Body of pancreas (tissue), 4 donors: Measurements from ENCODE around the gene CCER1. TPM values are rescaled to one million over a fixed set of nuclear protein-coding genes. Genes with fewer than 3 reads are reported as not detected.

Source experiments
- ATAC-seq: fragments of 150-250 bp; one replicate; pipeline ENCODE4 v1.9.1; 2016
- DNase-seq, 4 donors: peaks; one replicate each; pipeline ENCODE4 v3.0.0-alpha.2; 2019
- H3K27ac ChIP-seq, 4 donors: fragments of 200-600 bp; sonication (generic); 1 replicate in 3 of 4; 2 replicates in 1 of 4; pipeline versions ENCODE4 v1.5.1 to v1.6.1; 2016 to 2019; ENCODE audit warnings: mild to moderate bottlenecking in 1 of 4, mixed read lengths in 1 of 4, moderate library complexity in 1 of 4
- H3K27me3 ChIP-seq, 2 donors: fragments of 200-600 bp; sonication (generic); one replicate each; pipeline ENCODE4 v1.6.0; 2016; ENCODE audit warnings: mild to moderate bottlenecking in 1 of 2
- H3K36me3 ChIP-seq, 2 donors: fragments of 200-600 bp; sonication (generic); replicated peaks in 1 of 2; 2 replicates each; pipeline ENCODE4 v1.5.1; 2016; ENCODE audit warnings: low read depth in 2 of 2; ENCODE audit not compliant: insufficient read depth in 1 of 2
- H3K4me1 ChIP-seq: fragments of 200-600 bp; sonication (generic); one replicate; pipeline ENCODE4 v1.6.0; 2016
- H3K4me3 ChIP-seq, 2 donors: fragments of 200-600 bp; sonication (generic); 1 replicate in 1 of 2; 2 replicates in 1 of 2; pipeline ENCODE4 v1.5.1; 2016 to 2019
- H3K9me3 ChIP-seq, 3 donors: fragments of 200-600 bp; sonication (generic); 1 replicate in 2 of 3; 2 replicates in 1 of 3; pipeline ENCODE4 v1.5.1; 2016
- CTCF ChIP-seq, 7 experiments: fragments of 450-650 bp in 4 of 7; fragments of 200-600 bp in 3 of 7; sonication (generic) in 3 of 7; IDR thresholded peaks; one replicate each; pipeline ENCODE4 v1.5.1; 2016 to 2019; ENCODE audit warnings: antibody characterized with exemption in 7 of 7
- POLR2A ChIP-seq, 3 donors: fragments of 450-650 bp; IDR thresholded peaks; one replicate each; pipeline ENCODE4 v1.6.1; 2016; ENCODE audit warnings: antibody characterized with exemption in 3 of 3, mild to moderate bottlenecking in 2 of 3
- whole genome bisulfite sequencing, 2 donors: methylation state at CpG; one replicate each; pipeline ENCODE4 v1.1.5; 2017; 5-methylcytosine and 5-hydroxymethylcytosine counted together
- intact Hi-C: fragments of 100-400 bp; cut with DNase I; formaldehyde crosslinking; loops from one replicate; pipeline ENCODE4 v1.15.1; 2023
- total RNA-seq, 2 donors: library from RNA; depleted of rRNA; stranded (reverse); fragments of >200 nt; gene quantifications; one replicate each; pipeline ENCODE4 v1.1.0, GENCODE V29; 2016

CCER1 gene
- total RNA-seq, 2 donors from 2014 or later = not detected

DNA sequence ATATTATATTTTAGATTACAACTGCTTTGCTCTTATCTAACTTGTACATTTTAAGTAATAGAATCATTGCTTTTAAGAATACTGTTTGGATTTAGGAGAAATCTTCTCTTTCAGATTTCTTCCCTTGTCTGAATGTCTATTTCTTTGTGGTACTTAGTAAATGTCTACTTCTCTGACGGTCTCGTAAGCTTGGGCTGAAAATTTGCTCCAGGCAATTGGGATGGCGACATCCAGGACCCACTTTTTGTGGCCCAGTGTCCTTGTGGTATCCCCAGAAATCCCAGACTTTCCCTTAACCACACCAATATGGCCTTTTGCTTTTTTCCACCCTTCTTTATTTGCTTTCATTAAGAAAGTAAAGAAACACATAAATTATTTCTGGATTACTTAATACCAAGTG lies 24.0 kb upstream of the CCER1 start:
- ATAC-seq = no peak
- intact Hi-C loops = loop anchor here (10.0 kb wide), 1 partner anchor 376 kb away; no protein-coding TSS in a partner anchor
- no peak for TF ChIP-seq CTCF (IDR thresholded peaks at IDR 0.05)
- TF ChIP-seq POLR2A (IDR thresholded peaks at IDR 0.05) = no peak
- H3K9me3 ChIP-seq = no peaks in the 10 kb centered on the region
- no peak overlapping the region for H3K4me3 ChIP-seq
- 58 to 78% methylated on average over 3 of the region's 3 CpGs for WGBS, 2 donors
- no peaks in the 10 kb centered on the region for H3K4me1 ChIP-seq
- DNase-seq = no peak
- H3K27ac ChIP-seq = no peak overlapping the region
- no peaks in the 10 kb centered on the region for H3K36me3 ChIP-seq
- no peaks in the 10 kb centered on the region for H3K27me3 ChIP-seq

DNA sequence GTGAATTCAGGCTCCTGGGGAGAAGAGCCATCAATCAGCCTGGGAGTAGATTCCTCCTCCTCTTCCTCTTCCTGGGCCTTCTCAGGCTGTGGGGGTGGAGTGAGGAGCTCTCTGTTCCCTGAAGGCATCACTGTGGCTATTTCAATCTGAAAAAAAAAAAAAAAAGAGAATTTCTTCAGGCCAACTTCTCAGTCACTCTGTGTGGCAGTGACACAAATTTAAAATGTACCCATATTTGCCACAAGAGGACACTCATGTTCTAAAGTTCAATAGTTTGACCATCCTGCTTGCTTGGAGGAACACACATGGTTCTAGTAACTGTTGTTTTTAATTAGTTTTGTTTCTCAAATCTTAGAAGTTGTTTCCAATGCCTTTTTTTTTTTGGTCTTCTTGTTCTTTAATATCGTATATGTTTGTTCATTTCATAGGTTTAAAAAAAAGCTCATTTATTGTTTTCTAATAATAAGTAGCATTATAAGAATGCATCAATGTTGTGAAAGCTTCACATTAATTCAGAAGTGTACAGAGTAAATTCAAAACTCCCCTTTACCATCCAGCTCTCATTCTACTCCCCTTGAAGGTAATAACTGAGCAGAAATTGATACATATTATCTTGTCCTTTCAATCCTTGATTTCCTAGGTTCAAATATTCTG lies 23.3 kb upstream of the CCER1 start:
- ATAC-seq (peak; percentile 67), DNase-seq (peak in 1 of 4 donors; percentile 13)
- Histone ChIP-seq H3K27me3 (no peaks in the 10 kb centered on the region), H3K4me3 (no peak overlapping the region), H3K4me1 (no peaks in the 10 kb centered on the region), H3K9me3 (no peaks in the 10 kb centered on the region), H3K36me3 (no peaks in the 10 kb centered on the region), H3K27ac (no peak overlapping the region)
- peak in 6 of 7 experiments; percentile 22 to 72 (median 68) for TF ChIP-seq CTCF (IDR thresholded peaks at IDR 0.05)
- TF ChIP-seq POLR2A (IDR thresholded peaks at IDR 0.05) = no peak
- intact Hi-C loops = loop anchor here (10.0 kb wide), 1 partner anchor 377 kb away; no protein-coding TSS in a partner anchor
- WGBS, 2 donors = 31% methylated on average over 1 of the region's 1 CpG

- intact Hi-C loops = loop anchor here (10.0 kb wide), 1 partner anchor 378 kb away; no protein-coding TSS in a partner anchor
- no peak for TF ChIP-seq CTCF (IDR thresholded peaks at IDR 0.05)
- TF ChIP-seq POLR2A (IDR thresholded peaks at IDR 0.05) = no peak
- ATAC-seq (no peak), DNase-seq (no peak)
- no peak overlapping the region for H3K4me3 ChIP-seq
- no peaks in the 10 kb centered on the region for H3K9me3 ChIP-seq
- WGBS, 2 donors = 54 to 70% methylated on average over 1 of the region's 1 CpG
- no peaks in the 10 kb centered on the region for H3K36me3 ChIP-seq
- H3K4me1 ChIP-seq = no peaks in the 10 kb centered on the region
- no peaks in the 10 kb centered on the region for H3K27me3 ChIP-seq
- no peak overlapping the region for H3K27ac ChIP-seq
Observed at GRCh38 chr12:90977224-90977623, 22.2 kb upstream of the CCER1 start.

- no peaks in the 10 kb centered on the region for H3K4me1 ChIP-seq
- no peak for TF ChIP-seq CTCF (IDR thresholded peaks at IDR 0.05)
- intact Hi-C loops = loop anchor here (10.0 kb wide), 1 partner anchor 381 kb away; no protein-coding TSS in a partner anchor
Observed at GRCh38 chr12:90974286-90974685, 19.3 kb upstream of the CCER1 start.

GRCh38 chr12:90972226-90972625 lies 17.2 kb upstream of the CCER1 start:
- ATAC-seq (no peak), DNase-seq (no peak)
- TF ChIP-seq POLR2A (IDR thresholded peaks at IDR 0.05) = no peak
- Histone ChIP-seq H3K27me3 (no peaks in the 10 kb centered on the region), H3K4me3 (no peak overlapping the region), H3K27ac (no peak overlapping the region), H3K4me1 (no peaks in the 10 kb centered on the region), H3K9me3 (no peaks in the 10 kb centered on the region), H3K36me3 (no peaks in the 10 kb centered on the region)
- intact Hi-C loops = loop anchor here (10.0 kb wide), 1 partner anchor 383 kb away; no protein-coding TSS in a partner anchor

More at GRCh38 chr12:90974286-90974685, 19.3 kb upstream of the CCER1 start:
- ATAC-seq = no peak
- Histone ChIP-seq H3K4me3 (no peak overlapping the region), H3K27ac (no peak overlapping the region), H3K9me3 (no peaks in the 10 kb centered on the region), H3K36me3 (no peaks in the 10 kb centered on the region), H3K27me3 (no peaks in the 10 kb centered on the region)
- DNase-seq = no peak
